ENCODE data around the gene FHOD1. TPM values are rescaled to one million over a fixed set of nuclear protein-coding genes. Genes with fewer than 3 reads are reported as not detected.

Gene FHOD1
- 5.6 TPM for total RNA-seq
- 27.8 TPM for polyA plus RNA-seq
- long read RNA-seq, donor 1 = 0 reads
- long read RNA-seq, donor 2 = 0 reads
- long read RNA-seq, donor 3 = 0 reads
- long read RNA-seq, donor 4, partial matches to known transcripts = 0 of 2 reads
- long read RNA-seq, donor 4, other reads (novel, unspliced or antisense) = 0 of 2 reads
- long read RNA-seq, donor 5, partial matches to known transcripts = 0 of 1 reads
- long read RNA-seq, donor 5, other reads (novel, unspliced or antisense) = 0 of 1 reads
- long read RNA-seq, donor 6 = 0 reads
- long read RNA-seq, donor 7, partial matches to known transcripts = 0 of 1 reads
- long read RNA-seq, donor 7, other reads (novel, unspliced or antisense) = 0 of 1 reads
- long read RNA-seq, donor 8 = 0 reads
- long read RNA-seq, donor 9, partial matches to known transcripts = 0 of 1 reads
- long read RNA-seq, donor 9, other reads (novel, unspliced or antisense) = 0 of 1 reads
- long read RNA-seq, donor 10 = 0 reads

DNA sequence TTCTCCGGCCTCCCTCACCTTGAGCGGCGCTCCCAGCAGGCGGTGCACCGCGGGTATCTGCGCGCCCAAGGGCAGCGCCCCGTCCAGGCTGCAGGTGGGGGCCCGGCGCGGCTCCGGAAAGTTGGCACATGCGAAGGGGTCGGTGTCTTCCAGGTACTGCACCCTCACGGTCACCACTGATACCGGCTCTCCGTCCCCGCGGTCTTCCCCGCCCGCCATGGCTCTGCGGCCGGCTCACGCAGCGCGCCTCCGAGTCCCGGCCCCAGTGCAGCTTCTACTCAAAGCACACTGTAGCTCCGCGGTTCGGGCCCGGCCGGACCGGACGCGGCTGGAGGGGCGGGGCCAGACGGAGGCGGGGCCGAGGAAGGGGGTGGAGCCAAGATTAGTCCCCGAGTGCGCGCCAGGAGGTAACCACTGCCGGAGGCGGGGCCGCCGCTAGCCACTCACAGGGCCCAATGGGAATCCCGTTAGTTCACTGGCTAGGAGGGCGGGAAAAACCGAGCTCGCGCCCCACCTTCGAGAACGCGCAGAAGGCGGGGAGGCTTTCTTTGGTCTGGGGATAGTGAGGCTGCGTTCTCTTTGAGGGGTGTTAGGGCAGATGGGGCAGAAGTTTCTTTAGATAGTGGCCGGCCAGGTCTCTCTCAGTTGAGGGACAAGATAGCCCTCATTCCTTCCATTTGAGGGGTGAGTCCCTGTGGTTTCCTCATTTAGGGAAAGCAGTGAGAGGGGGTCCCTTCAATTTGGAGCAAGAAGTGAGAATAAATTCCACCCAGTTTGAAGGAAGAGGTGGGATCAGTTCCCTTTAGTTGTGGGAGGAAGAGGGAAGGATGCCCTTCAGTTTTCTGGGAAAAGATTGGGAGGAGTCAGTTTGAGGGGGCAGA, at the start of gene FHOD1:
TSS of gene FHOD1 (minus strand) at position 290 of the 881 bp plus-strand sequence. CDS start at position 219, 71 bp downstream.
- under 1% methylated on average over 60 of the region's 60 CpGs for whole genome bisulfite sequencing
- Histone ChIP-seq H3K9me3 (ENCODE audit: control insufficient read depth in 2 of 2, insufficient read depth in 1 of 2, low read length in 1 of 2) (peaks cover 0 to 12% of the 10 kb centered on the region in 2 donors), H3K27ac (ENCODE audit: low read depth in 1 of 2, low read length in 1 of 2) (peak within 1 kb of the TSS; percentile 34 to 67), H3K4me1 (ENCODE audit: control insufficient read depth in 2 of 2, insufficient read depth in 2 of 2, low read length in 2 of 2) (peaks cover 20 to 58% of the 10 kb centered on the region in 2 donors), H3K4me3 (ENCODE audit: low read length in 2 of 2) (peak within 1 kb of the TSS; percentile 64 to 66), H3K36me3 (ENCODE audit: control insufficient read depth in 2 of 2, insufficient read depth in 2 of 2, low read length in 1 of 2) (no peaks in the 10 kb centered on the region), H3K27me3 (ENCODE audit: control insufficient read depth in 2 of 2, insufficient read depth in 1 of 2, low read length in 1 of 2) (peaks cover 18 to 66% of the 10 kb centered on the region in 2 donors)
- peak; percentile 51 to 92 (median 82) for DNase-seq (ENCODE audit: low read depth in 6 of 9, low spot score in 9 of 9)

DNA sequence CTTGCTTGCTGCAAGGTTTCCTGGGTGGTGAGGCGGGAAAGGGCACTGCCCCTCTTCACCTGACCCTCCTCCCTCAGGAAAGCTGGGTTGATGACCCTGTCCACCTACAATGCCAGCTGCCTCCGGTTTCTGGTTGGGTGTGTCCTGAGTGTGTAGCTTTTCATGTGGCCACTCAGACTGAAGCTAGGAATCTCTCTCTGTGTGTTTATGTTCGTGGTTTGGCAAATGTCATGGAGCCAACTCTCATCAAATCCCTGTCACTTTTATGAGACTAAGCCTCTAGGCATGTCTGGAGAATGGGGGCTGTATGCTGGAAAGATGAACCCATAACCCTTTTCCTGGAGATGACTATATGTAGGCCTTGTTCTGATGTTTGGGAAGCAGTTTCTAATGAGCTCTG, 49.1 kb upstream of the FHOD1 start:
- H3K9me3 ChIP-seq (ENCODE audit: control insufficient read depth in 2 of 2, insufficient read depth in 1 of 2, low read length in 1 of 2) = no peaks in the 10 kb centered on the region
- H3K27me3 ChIP-seq (ENCODE audit: control insufficient read depth in 2 of 2, insufficient read depth in 1 of 2, low read length in 1 of 2) = no peaks in the 10 kb centered on the region
- H3K4me3 ChIP-seq (ENCODE audit: low read length in 2 of 2) = no peak overlapping the region
- no peaks in the 10 kb centered on the region for H3K4me1 ChIP-seq (ENCODE audit: control insufficient read depth in 2 of 2, insufficient read depth in 2 of 2, low read length in 2 of 2)
- H3K27ac ChIP-seq (ENCODE audit: low read depth in 1 of 2, low read length in 1 of 2) = no peak overlapping the region
- no peaks in the 10 kb centered on the region for H3K36me3 ChIP-seq (ENCODE audit: control insufficient read depth in 2 of 2, insufficient read depth in 2 of 2, low read length in 1 of 2)
- 90% methylated on average over 3 of the region's 3 CpGs for WGBS
- no peak for DNase-seq (ENCODE audit: low read depth in 6 of 9, low spot score in 9 of 9)

DNA sequence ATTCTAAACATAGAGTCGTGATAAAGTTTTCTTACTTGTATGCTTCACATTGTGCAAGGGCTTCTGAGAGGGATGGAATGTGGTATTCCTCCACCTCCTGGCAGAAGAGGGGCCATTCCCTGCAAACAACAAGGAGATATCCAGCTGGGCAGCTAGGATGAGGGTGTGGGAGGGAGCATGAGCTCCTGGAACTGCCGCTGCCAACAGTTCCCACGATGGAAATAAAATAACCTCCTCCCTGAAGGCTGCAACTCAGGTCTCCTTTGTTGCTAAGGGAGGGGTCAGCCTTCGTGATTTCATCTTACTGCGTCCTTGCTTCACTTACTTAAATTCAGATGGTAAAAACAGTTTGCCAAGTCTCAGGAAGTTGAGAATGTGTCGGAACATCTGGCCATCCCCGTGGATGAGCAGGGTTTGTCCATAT, 47.7 kb upstream of the FHOD1 start:
- no peak for DNase-seq (ENCODE audit: low read depth in 6 of 9, low spot score in 9 of 9)
- H3K27me3 ChIP-seq (ENCODE audit: control insufficient read depth in 2 of 2, insufficient read depth in 1 of 2, low read length in 1 of 2) = no peaks in the 10 kb centered on the region

DNA sequence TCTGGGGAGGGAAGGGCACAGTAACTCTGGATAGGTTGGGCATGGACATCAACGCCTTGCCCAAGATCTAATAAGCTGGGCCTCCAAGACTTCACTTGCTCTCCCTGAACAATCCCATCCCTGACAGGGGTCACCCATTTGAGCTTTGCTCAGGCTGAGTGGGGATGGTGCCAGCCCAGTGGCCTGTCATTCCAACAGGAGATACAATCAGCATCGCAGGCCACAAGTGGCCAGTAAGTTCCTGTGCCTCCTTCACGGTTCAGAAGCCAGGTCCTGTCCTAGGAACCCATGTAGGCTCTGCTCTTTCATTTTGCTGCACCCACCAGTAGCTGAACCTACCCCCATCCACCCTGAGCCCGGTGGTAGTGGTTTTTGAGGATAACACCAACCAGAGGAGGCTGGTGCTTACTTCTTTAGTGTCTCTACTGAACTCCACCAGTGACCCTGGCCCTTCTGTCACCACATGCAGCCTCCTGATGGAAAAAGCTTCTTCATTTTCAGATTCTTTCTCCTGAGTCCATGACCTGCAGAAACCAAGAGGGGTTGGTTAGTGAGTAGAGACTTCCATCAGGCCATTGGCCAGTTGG, 47.0 kb upstream of the FHOD1 start:
- Histone ChIP-seq H3K4me1 (ENCODE audit: control insufficient read depth in 2 of 2, insufficient read depth in 2 of 2, low read length in 2 of 2) (no peaks in the 10 kb centered on the region), H3K27ac (ENCODE audit: low read depth in 1 of 2, low read length in 1 of 2) (no peak overlapping the region), H3K27me3 (ENCODE audit: control insufficient read depth in 2 of 2, insufficient read depth in 1 of 2, low read length in 1 of 2) (no peaks in the 10 kb centered on the region), H3K9me3 (ENCODE audit: control insufficient read depth in 2 of 2, insufficient read depth in 1 of 2, low read length in 1 of 2) (no peaks in the 10 kb centered on the region), H3K36me3 (ENCODE audit: control insufficient read depth in 2 of 2, insufficient read depth in 2 of 2, low read length in 1 of 2) (no peaks in the 10 kb centered on the region), H3K4me3 (ENCODE audit: low read length in 2 of 2) (no peak overlapping the region)
- WGBS = 96% methylated on average over 4 of the region's 4 CpGs
- no peak for DNase-seq (ENCODE audit: low read depth in 6 of 9, low spot score in 9 of 9)

More for the DNA sequence above, 47.7 kb upstream of the FHOD1 start:
- H3K27ac ChIP-seq (ENCODE audit: low read depth in 1 of 2, low read length in 1 of 2) = no peak overlapping the region
- no peaks in the 10 kb centered on the region for H3K4me1 ChIP-seq (ENCODE audit: control insufficient read depth in 2 of 2, insufficient read depth in 2 of 2, low read length in 2 of 2)
- no peaks in the 10 kb centered on the region for H3K36me3 ChIP-seq (ENCODE audit: control insufficient read depth in 2 of 2, insufficient read depth in 2 of 2, low read length in 1 of 2)
- H3K4me3 ChIP-seq (ENCODE audit: low read length in 2 of 2) = no peak overlapping the region
- no peaks in the 10 kb centered on the region for H3K9me3 ChIP-seq (ENCODE audit: control insufficient read depth in 2 of 2, insufficient read depth in 1 of 2, low read length in 1 of 2)
- 92% methylated on average over 7 of the region's 7 CpGs for WGBS

DNA sequence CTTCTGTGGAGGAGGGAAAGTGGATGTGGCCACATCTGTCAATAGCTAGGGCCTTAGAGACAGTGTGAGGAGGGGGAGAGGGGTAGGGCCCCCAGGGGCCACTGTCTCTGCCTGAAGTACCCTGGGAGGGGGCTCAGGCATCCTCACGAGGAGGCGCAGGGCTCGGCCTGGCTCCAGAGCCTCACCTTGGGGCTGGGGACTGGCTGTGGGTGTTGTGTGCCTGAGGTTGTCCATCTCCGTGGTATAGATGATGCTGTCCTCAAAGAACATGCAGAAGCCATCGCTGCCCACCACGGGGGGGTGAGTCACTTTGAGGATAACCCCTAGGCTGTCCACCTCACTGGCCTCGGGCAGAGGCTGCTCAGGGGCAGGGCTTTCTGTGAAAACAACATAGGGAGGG, 44.2 kb upstream of the FHOD1 start:
- DNase-seq (ENCODE audit: low read depth in 6 of 9, low spot score in 9 of 9) = no peak
- H3K4me3 ChIP-seq (ENCODE audit: low read length in 2 of 2) = no peak overlapping the region
- H3K27ac ChIP-seq (ENCODE audit: low read depth in 1 of 2, low read length in 1 of 2) = no peak overlapping the region
- peaks cover 0 to 2% of the 10 kb centered on the region in 2 donors for H3K36me3 ChIP-seq (ENCODE audit: control insufficient read depth in 2 of 2, insufficient read depth in 2 of 2, low read length in 1 of 2)
- H3K4me1 ChIP-seq (ENCODE audit: control insufficient read depth in 2 of 2, insufficient read depth in 2 of 2, low read length in 2 of 2) = no peaks in the 10 kb centered on the region
- 98% methylated on average over 7 of the region's 7 CpGs for WGBS
- H3K27me3 ChIP-seq (ENCODE audit: control insufficient read depth in 2 of 2, insufficient read depth in 1 of 2, low read length in 1 of 2) = no peaks in the 10 kb centered on the region
- H3K9me3 ChIP-seq (ENCODE audit: control insufficient read depth in 2 of 2, insufficient read depth in 1 of 2, low read length in 1 of 2) = no peaks in the 10 kb centered on the region

DNA sequence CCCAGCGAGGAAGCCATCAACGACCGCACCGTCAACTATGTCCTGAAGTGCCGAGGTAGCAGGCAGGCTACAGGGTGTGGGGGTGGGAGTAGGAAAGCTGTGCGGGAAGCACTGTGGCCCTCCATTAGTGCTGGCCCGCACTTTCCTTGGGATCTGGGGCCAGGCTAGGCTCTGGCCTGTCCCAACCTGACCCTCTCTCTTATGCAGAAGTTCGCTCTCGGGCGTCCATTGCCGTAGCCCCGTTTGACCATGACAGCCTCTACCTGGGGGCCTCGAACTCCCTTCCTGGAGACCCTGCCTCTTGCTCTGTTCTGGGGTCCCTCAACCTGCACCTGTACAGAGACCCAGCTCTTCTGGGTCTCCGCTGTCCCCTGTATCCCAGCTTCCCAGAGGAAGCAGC, 40.7 kb upstream of the FHOD1 start:
- Histone ChIP-seq H3K27ac (ENCODE audit: low read depth in 1 of 2, low read length in 1 of 2) (no peak overlapping the region), H3K27me3 (ENCODE audit: control insufficient read depth in 2 of 2, insufficient read depth in 1 of 2, low read length in 1 of 2) (no peaks in the 10 kb centered on the region), H3K4me3 (ENCODE audit: low read length in 2 of 2) (no peak overlapping the region), H3K4me1 (ENCODE audit: control insufficient read depth in 2 of 2, insufficient read depth in 2 of 2, low read length in 2 of 2) (no peaks in the 10 kb centered on the region), H3K36me3 (ENCODE audit: control insufficient read depth in 2 of 2, insufficient read depth in 2 of 2, low read length in 1 of 2) (peaks cover 0 to 5% of the 10 kb centered on the region in 2 donors), H3K9me3 (ENCODE audit: control insufficient read depth in 2 of 2, insufficient read depth in 1 of 2, low read length in 1 of 2) (no peaks in the 10 kb centered on the region)
- DNase-seq (ENCODE audit: low read depth in 6 of 9, low spot score in 9 of 9) = no peak
- WGBS = 98% methylated on average over 14 of the region's 14 CpGs

DNA sequence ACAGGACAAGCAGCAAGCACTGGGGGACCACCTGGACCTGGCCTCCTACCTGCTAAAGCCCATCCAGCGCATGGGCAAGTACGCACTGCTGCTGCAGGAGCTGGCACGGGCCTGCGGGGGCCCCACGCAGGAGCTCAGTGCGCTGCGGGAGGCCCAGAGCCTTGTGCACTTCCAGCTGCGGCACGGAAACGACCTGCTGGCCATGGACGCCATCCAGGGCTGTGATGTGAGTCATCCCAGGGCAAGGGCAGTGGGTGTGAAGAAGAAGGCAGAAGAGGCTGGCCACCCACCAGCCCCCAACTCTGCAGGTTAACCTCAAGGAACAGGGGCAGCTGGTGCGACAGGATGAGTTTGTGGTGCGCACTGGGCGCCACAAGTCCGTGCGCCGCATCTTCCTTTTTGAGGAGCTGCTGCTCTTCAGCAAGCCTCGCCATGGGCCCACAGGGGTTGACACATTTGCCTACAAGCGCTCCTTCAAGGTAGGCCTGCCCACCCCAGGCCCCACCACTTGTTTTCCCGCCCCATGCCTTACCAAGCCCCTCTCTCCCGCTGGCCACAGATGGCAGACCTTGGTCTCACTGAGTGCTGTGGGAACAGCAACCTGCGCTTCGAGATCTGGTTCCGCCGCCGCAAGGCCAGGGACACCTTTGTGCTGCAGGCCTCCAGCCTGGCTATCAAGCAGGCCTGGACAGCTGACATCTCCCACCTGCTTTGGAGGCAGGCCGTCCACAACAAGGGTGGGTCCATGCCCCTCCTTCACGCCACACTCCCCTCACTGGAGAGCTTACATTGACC, 39.4 kb upstream of the FHOD1 start:
- Histone ChIP-seq H3K4me1 (ENCODE audit: control insufficient read depth in 2 of 2, insufficient read depth in 2 of 2, low read length in 2 of 2) (no peaks in the 10 kb centered on the region), H3K36me3 (ENCODE audit: control insufficient read depth in 2 of 2, insufficient read depth in 2 of 2, low read length in 1 of 2) (peaks cover 0 to 5% of the 10 kb centered on the region in 2 donors), H3K27ac (ENCODE audit: low read depth in 1 of 2, low read length in 1 of 2) (no peak overlapping the region), H3K9me3 (ENCODE audit: control insufficient read depth in 2 of 2, insufficient read depth in 1 of 2, low read length in 1 of 2) (no peaks in the 10 kb centered on the region), H3K27me3 (ENCODE audit: control insufficient read depth in 2 of 2, insufficient read depth in 1 of 2, low read length in 1 of 2) (no peaks in the 10 kb centered on the region), H3K4me3 (ENCODE audit: low read length in 2 of 2) (no peak overlapping the region)
- 97% methylated on average over 28 of the region's 28 CpGs for WGBS
- no peak for DNase-seq (ENCODE audit: low read depth in 6 of 9, low spot score in 9 of 9)

Data from thymus (tissue), 14 donors.